Right cardiac atrium (tissue), 5 donors: ENCODE results near the gene LTO1. TPM values are rescaled to one million over a fixed set of nuclear protein-coding genes. Genes with fewer than 3 reads are reported as not detected.

ENCODE experiments used
- ATAC-seq, 2 donors: fragments of 200-7000 bp; cut with Tn5 transposase; one replicate each; pipeline versions ENCODE4 v1.8.0 to v1.9.1; 2020; ENCODE audit warnings: moderate library complexity in 2 of 2, mild to moderate bottlenecking in 1 of 2
- DNase-seq, 3 donors: peaks; one replicate each; pipeline ENCODE4 v3.0.0-alpha.2; 2020
- H3K27ac ChIP-seq: one replicate; pipeline ENCODE4 v1.5.1; 2013; ENCODE audit warnings: mild to moderate bottlenecking, low read length, control low read depth, moderate library complexity
- H3K27me3 ChIP-seq: one replicate; pipeline ENCODE4 v1.6.1; 2013; ENCODE audit not compliant: control insufficient read depth, insufficient read depth
- H3K4me1 ChIP-seq: one replicate; pipeline ENCODE4 v1.6.1; 2013; ENCODE audit warnings: low read length; ENCODE audit not compliant: control insufficient read depth, insufficient read depth
- H3K4me3 ChIP-seq: one replicate; pipeline ENCODE4 v1.5.1; 2013; ENCODE audit warnings: low read length, control low read depth
- H3K9me3 ChIP-seq: one replicate; pipeline ENCODE4 v1.6.1; 2013; ENCODE audit warnings: low read length; ENCODE audit not compliant: control insufficient read depth
- WGBS: extraction: QIAGEN DNeasy Blood & Tissue Kit; methylation state at CpG from one replicate; pipeline ENCODE4 v1.1.7; 2013; 5-methylcytosine and 5-hydroxymethylcytosine counted together
- intact Hi-C, 4 donors: fragments of 100-400 bp; cut with DNase I; formaldehyde crosslinking; loops; one replicate each; pipeline versions ENCODE4 v1.11.0 to v1.14.0; 2022 to 2023
- polyA plus RNA-seq: library from polyadenylated mRNA; stranded (reverse); fragments of 200-250 nt; gene quantifications from one replicate; pipeline ENCODE4 v1.2.3, GENCODE V29; 2013
- total RNA-seq, 4 donors: library from RNA; stranded (reverse); fragmentation: NEBNext Ultra II Directional; extraction: Animal tissue kit (Norgen Biotek cat#: 25700); gene quantifications; one replicate each; pipeline ENCODE4 v1.2.1, GENCODE V29; 2021
- donor health status: healthy with polysubstance abuse.
- donor health status: DM: no; HTN: yes; CAD: no.
- donor health status: DM: no; HTN: no; CAD: no.
- donor health status: DM: no; HTN: yes; CAD: no; lungs with severe emphysema.
- donor health status: DM: yes; HTN: yes; CAD: no.

LTO1 gene
- total and polyA plus RNA-seq, 5 donors = 8.7 to 13.6 (median 10.5) TPM

GRCh38 chr11:69708736-69709401 lies 33.7 kb upstream of the LTO1 start:
- DNase-seq = no peak
- intact Hi-C loops = loop anchor here in 1 of 4 donors (10.0 kb wide), 1 partner anchor 176 kb away; no protein-coding TSS in a partner anchor
- Histone ChIP-seq H3K4me3 (no peak overlapping the region), H3K9me3 (no peaks in the 10 kb centered on the region), H3K27ac (no peak overlapping the region), H3K4me1 (no peaks in the 10 kb centered on the region), H3K27me3 (no peaks in the 10 kb centered on the region)
- WGBS = 65% methylated on average over 15 of the region's 15 CpGs
- no peak for ATAC-seq

GRCh38 chr11:69707176-69707575 lies 32.0 kb upstream of the LTO1 start:
- intact Hi-C loops = loop anchor here in 1 of 4 donors (10.0 kb wide), 1 partner anchor 178 kb away; no protein-coding TSS in a partner anchor
- 44% methylated on average over 7 of the region's 7 CpGs for WGBS
- Histone ChIP-seq H3K4me1 (no peaks in the 10 kb centered on the region), H3K9me3 (no peaks in the 10 kb centered on the region), H3K27ac (no peak overlapping the region), H3K27me3 (no peaks in the 10 kb centered on the region), H3K4me3 (no peak overlapping the region)
- ATAC-seq (no peak), DNase-seq (no peak)

- no peaks in the 10 kb centered on the region for H3K27me3 ChIP-seq
- H3K27ac ChIP-seq = no peak overlapping the region
- no peak overlapping the region for H3K4me3 ChIP-seq
- intact Hi-C loops = loop anchor here in 1 of 4 donors (10.0 kb wide), 1 partner anchor 179 kb away; no protein-coding TSS in a partner anchor
- no peaks in the 10 kb centered on the region for H3K4me1 ChIP-seq
- ATAC-seq (no peak), DNase-seq (no peak)
- 63% methylated on average over 20 of the region's 20 CpGs for WGBS
- H3K9me3 ChIP-seq = no peaks in the 10 kb centered on the region
Measured at GRCh38 chr11:69705901-69706787, 31.0 kb upstream of the LTO1 start.

GRCh38 chr11:69705351-69705811 lies 30.2 kb upstream of the LTO1 start:
- intact Hi-C loops = loop anchor here in 1 of 4 donors (10.0 kb wide), 1 partner anchor 179 kb away; no protein-coding TSS in a partner anchor

GRCh38 chr11:69704508-69705253 lies 29.5 kb upstream of the LTO1 start:
- Histone ChIP-seq H3K4me3 (peak overlapping the region; percentile 29), H3K9me3 (no peaks in the 10 kb centered on the region), H3K4me1 (no peaks in the 10 kb centered on the region), H3K27me3 (no peaks in the 10 kb centered on the region), H3K27ac (no peak overlapping the region)
- intact Hi-C loops = loop anchor here in 1 of 4 donors (10.0 kb wide), 1 partner anchor 180 kb away; no protein-coding TSS in a partner anchor
- WGBS = 7% methylated on average over 63 of the region's 63 CpGs
- ATAC-seq = no peak
- peak in 1 of 3 donors; percentile 52 for DNase-seq

More at GRCh38 chr11:69705351-69705811, 30.2 kb upstream of the LTO1 start:
- no peaks in the 10 kb centered on the region for H3K9me3 ChIP-seq
- WGBS = 33% methylated on average over 18 of the region's 18 CpGs
- DNase-seq = no peak
- H3K4me3 ChIP-seq = no peak overlapping the region
- H3K27me3 ChIP-seq = no peaks in the 10 kb centered on the region
- no peak for ATAC-seq
- no peaks in the 10 kb centered on the region for H3K4me1 ChIP-seq
- H3K27ac ChIP-seq = no peak overlapping the region

- DNase-seq (peak in 1 of 3 donors; percentile 34), ATAC-seq (no peak)
- Histone ChIP-seq H3K9me3 (no peaks in the 10 kb centered on the region), H3K4me3 (peak within 1 kb of the TSS; percentile 29), H3K27me3 (no peaks in the 10 kb centered on the region), H3K27ac (no peak within 1 kb of the TSS), H3K4me1 (no peaks in the 10 kb centered on the region)
- intact Hi-C loops = loop anchor here in 1 of 4 donors (10.0 kb wide), 1 partner anchor 181 kb away; no protein-coding TSS in a partner anchor
- 1% methylated on average over 67 of the region's 67 CpGs for WGBS
Measured at GRCh38 chr11:69703768-69704507, 28.8 kb upstream of the LTO1 start, which contains the start of gene FGF19. FGF19 (minus strand) TSS chr11:69704022; CDS start chr11:69703876, 146 bp downstream.

GRCh38 chr11:69703453-69703767 lies 28.3 kb upstream of the LTO1 start:
- H3K27me3 ChIP-seq = no peaks in the 10 kb centered on the region
- no peak overlapping the region for H3K4me3 ChIP-seq
- H3K4me1 ChIP-seq = no peaks in the 10 kb centered on the region
- intact Hi-C loops = loop anchor here in 1 of 4 donors (10.0 kb wide), 1 partner anchor 181 kb away; no protein-coding TSS in a partner anchor
- ATAC-seq (no peak), DNase-seq (no peak)
- no peak overlapping the region for H3K27ac ChIP-seq
- 2% methylated on average over 34 of the region's 34 CpGs for WGBS
- no peaks in the 10 kb centered on the region for H3K9me3 ChIP-seq

GRCh38 chr11:69702769-69703452 lies 27.8 kb upstream of the LTO1 start:
- no peak overlapping the region for H3K27ac ChIP-seq
- intact Hi-C loops = loop anchor here in 1 of 4 donors (10.0 kb wide), 1 partner anchor 182 kb away; no protein-coding TSS in a partner anchor
- H3K4me3 ChIP-seq = no peak overlapping the region
- DNase-seq (no peak), ATAC-seq (no peak)
- WGBS = 10% methylated on average over 45 of the region's 45 CpGs
- H3K4me1 ChIP-seq = no peaks in the 10 kb centered on the region
- H3K27me3 ChIP-seq = no peaks in the 10 kb centered on the region
- H3K9me3 ChIP-seq = no peaks in the 10 kb centered on the region

GRCh38 chr11:69702239-69702691 lies 27.1 kb upstream of the LTO1 start:
- WGBS = 13% methylated on average over 35 of the region's 35 CpGs
- no peaks in the 10 kb centered on the region for H3K9me3 ChIP-seq
- no peak overlapping the region for H3K4me3 ChIP-seq
- H3K27ac ChIP-seq = no peak overlapping the region
- intact Hi-C loops = loop anchor here in 1 of 4 donors (10.0 kb wide), 1 partner anchor 183 kb away; no protein-coding TSS in a partner anchor
- no peak for ATAC-seq
- no peaks in the 10 kb centered on the region for H3K27me3 ChIP-seq
- DNase-seq = no peak
- H3K4me1 ChIP-seq = no peaks in the 10 kb centered on the region
